HG02884 (cell line): ENCODE measurements around the gene FAM98A.
A peak's percentile ranks its signal among the peaks of the same experiment; 100 is the strongest.

ENCODE experiments used
- ATAC-seq: cut with Tn5 transposase; IDR thresholded peaks from one replicate; pipeline ENCODE4 v1.9.1; 2021; ENCODE audit warnings: mild to moderate bottlenecking, moderate library complexity; ENCODE audit not compliant: unreplicated experiment

The FAM98A gene

GRCh38 chr2:33599175-33599942, at the start of gene FAM98A:
Gene FAM98A, minus strand, starts transcription at chr2:33599299. Its CDS starts 78 bp downstream, at chr2:33599221.
- ATAC-seq = peak; percentile 85

GRCh38 chr2:33645861-33646260, 46.8 kb upstream of the FAM98A start:
- no peak for ATAC-seq

- no peak for ATAC-seq
These were observed 45.1 kb upstream of the FAM98A start for GRCh38 chr2:33644215-33644614.

- no peak for ATAC-seq
These were observed 36.9 kb upstream of the FAM98A start for GRCh38 chr2:33636001-33636400.

GRCh38 chr2:33634261-33634910, 35.3 kb upstream of the FAM98A start:
- no peak for ATAC-seq

GRCh38 chr2:33633315-33633714, 34.2 kb upstream of the FAM98A start:
- no peak for ATAC-seq

DNA sequence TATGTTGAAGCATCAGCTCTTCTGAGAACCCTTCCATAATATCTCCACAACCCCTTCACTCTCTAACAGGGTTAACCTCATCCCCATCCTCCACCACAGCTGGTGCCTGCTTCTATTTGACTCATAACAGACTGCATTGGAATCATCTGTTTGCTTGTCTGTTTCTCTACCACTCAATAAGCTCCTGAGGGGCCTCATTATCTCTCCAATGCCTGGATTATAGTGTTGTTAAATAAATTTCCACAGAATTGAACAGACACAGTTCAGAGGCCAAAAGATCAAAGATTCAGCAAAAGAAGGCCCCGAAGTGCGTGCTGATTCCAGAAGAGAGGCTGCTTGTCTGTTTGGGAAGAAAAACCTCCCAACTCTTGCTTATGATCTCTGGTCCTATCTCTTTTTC, 33.7 kb upstream of the FAM98A start:
- no peak for ATAC-seq

DNA sequence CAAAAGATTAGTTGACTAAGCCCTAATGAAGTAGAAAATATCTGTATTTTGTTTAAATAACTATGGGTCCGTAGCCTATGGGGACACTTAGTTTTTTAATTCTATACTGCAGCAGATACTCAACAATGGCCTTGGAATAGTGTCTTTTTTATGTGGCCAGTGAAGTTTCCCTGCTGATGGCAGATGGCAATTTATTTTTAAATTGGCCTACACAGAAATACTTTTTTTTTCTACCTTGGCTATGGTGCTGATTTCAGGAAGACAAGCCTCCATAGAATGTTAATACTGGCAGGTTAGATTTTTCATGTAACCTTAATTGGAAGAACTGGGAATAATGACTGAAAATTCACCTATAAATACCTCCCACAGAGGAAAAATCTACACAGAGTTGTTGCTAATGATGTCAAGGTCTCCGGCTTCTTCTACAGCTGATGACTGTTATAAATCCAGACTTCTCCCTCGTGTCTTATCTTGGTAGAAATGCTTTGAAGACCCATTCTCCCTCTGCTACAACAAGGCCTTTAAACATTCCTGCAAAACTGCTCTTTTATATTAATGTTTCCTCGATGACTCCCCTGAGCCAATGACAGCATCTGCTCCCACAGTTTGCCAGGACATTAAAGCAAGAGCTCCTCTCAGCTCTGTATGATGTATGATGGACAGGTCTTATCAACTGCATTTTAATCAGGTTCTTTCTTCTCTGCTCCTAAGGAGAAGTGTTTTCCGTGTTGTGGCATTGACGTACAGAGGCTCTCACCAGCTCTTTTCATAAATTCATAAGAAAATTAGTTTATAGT, 29.1 kb upstream of the FAM98A start:
- ATAC-seq = no peak

GRCh38 chr2:33619028-33619427, 19.9 kb upstream of the FAM98A start:
- ATAC-seq = no peak

- no peak for ATAC-seq
These were observed 18.9 kb upstream of the FAM98A start for GRCh38 chr2:33617989-33618388.

GRCh38 chr2:33617401-33617800, 18.3 kb upstream of the FAM98A start:
- no peak for ATAC-seq

GRCh38 chr2:33616873-33617272, 17.8 kb upstream of the FAM98A start:
- ATAC-seq = no peak

DNA sequence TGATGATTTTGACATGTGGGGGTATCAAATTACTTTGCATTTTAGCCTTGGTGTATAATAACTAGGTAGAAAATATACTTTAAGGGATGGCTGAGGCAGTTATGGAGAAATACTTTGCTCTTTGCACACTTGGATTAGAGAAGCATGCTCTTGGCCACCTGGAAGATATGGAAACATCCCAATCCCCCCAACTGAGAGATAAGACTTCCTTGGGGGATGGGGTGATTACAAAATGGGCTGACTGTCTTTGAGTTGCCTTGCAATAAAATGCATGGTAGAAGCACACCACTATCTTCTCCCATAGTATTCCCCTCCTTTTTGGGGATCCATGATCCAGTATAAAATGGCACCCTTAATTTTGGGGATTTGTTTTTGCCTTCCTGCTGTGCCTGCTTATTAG, 15.1 kb upstream of the FAM98A start:
- ATAC-seq = no peak

DNA sequence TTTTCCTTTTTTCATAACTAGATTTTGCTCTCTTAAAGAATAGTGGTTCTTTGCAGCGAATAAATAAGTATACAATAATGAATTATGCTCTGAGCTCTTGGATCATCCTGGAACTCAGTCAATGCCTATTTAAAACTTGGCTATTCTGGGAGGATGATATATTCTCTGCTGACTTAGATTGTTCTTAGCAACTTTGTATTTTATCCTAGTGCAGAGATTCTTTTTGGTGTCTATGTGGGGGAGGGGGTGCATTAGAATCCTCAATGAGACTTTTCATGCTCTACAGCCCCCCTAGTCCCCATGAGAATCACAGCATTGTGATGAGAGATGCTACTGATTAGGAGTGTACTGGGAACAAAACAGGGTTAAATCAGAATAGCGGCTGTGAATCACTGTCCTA, 8.8 kb upstream of the FAM98A start:
- no peak for ATAC-seq

DNA sequence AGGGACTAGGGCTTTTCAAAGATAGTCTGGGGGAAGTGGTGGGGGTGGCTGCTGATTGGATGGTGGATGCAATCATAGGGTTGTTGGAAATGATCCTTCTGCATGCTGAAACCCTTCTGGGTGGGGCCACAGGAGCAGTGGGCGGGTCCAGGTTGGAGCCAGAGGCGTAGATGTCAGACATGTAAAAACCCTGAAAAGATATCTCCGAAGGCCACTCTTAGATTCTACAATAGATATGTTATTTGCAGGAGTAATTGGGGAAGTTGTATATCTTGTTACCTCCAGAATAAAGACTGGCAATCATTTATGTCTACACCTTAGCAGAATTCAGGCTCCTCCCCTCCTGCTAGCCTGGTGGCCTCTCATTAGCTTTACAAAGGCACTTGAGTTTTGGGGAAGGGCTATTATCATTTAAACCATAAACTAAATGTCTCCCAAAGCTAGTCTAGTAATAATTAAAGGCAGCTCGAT, 8.2 kb upstream of the FAM98A start:
- ATAC-seq = no peak

DNA sequence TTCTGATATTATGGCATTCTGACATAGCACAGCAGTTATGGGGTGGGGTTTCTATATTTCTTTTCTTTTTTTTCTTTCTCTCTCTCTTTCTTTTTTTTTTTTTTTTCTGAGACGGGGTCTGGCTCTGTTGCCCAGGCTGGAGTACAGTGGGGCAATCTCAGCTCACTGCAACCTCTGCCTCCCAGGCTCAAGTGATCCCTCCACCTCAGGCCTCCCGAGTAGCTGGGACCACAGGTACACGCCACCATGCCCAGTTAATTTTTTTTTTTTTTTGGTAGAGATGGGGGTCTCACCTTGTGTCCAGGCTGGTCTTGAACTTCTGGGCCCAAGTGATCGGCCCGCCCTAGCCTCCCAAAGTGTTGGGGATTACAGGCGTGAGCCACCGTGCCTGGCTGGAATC, 7.5 kb upstream of the FAM98A start:
- no peak for ATAC-seq

GRCh38 chr2:33606100-33606499, 7.0 kb upstream of the FAM98A start:
- ATAC-seq = no peak

GRCh38 chr2:33605056-33605455, 6.0 kb upstream of the FAM98A start:
- ATAC-seq = no peak

GRCh38 chr2:33603416-33603815, 4.3 kb upstream of the FAM98A start:
- no peak for ATAC-seq

DNA sequence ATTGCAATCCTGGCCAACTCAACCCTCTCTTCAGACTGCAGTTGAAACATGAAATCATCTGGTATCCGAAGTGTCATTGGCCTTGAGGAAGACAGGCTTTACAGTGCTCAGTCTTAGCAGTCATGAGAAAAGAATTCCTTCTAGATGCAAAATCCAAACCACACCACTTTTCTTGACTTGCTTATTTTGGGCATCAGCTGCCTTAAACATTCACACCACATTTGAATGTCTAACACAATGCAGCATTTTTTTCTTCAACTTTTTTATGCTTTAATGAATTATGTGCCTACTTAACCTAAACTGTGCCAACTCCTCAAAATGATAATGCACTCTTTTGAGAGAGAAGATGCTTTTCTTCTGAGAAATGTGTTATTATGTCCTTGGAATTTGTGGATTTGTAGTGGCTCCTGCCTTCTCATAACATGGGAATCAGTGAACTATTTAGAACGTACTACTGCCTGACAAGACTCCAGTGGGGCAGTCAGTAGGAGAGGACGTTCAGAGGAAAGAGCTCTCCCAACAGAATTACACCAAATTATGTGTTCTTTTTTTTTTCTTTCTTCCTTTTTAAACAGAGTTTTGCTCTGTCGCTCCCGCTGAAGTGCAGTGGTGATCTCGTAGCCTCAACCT, 3.2 kb upstream of the FAM98A start:
- ATAC-seq = no peak

- no peak for ATAC-seq
These were observed 769 bp upstream of the FAM98A start for GRCh38 chr2:33599943-33600192.
